GDM1 (cell line): ENCODE results near the gene EPB41L5.
A peak's percentile ranks its signal among the peaks of the same experiment; 100 is the strongest.
"Not testable (repeated sequence)": the region's sequence is repeated elsewhere in the genome, so short reads cannot be mapped to it uniquely, and the experiment has no call there.

Experiments used
- DNase-seq: peaks from one replicate; lab custom pipeline; 2025; lab: John Stamatoyannopoulos, UW

EPB41L5 gene

DNA sequence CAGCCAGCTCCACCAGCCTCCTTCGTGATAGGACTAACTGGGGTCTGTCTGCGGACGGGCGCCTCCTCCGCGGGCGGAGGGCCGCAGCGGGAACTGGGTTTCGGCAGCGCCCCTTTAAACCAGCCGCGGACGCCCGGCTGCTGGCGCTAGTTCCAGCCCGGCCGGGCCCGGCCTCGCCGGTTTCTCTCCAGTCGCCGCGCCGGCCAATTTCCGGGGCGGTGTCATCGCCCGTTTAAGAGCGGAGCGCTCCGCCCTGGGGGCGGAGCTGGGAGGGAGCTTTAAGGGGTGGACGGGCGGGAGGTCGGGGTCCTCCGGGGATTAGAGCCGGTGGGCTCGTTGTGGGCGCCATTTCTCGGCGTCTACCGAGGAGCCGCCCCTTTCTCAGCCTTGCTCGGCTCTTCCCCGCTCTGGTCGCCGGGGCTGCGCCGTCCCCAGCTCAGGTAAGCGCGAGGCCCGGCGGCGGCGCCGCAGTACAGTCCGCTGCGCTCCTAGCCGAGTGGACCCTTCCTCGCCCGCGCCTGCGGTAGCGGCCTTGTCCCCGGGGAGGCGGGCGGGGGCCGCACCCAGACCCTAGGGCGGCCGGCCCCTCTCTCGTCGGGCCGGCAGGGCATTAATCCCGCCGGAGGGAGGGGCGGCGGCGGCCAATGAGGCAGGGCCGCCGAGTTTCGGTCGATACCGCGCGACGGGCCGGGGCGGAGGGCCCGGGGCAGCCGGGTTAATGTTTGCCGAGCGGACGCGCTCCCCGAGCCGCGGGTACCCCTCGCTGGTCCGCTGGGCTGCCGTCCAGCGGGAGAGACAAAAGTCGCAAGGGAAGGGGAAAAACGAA, at the start of gene EPB41L5:
EPB41L5 (plus strand) TSS at position 307 of the 826 bp plus-strand sequence. CDS start 6,008 bp downstream, outside the sequence.
- DNase-seq = peak; percentile 40

DNA sequence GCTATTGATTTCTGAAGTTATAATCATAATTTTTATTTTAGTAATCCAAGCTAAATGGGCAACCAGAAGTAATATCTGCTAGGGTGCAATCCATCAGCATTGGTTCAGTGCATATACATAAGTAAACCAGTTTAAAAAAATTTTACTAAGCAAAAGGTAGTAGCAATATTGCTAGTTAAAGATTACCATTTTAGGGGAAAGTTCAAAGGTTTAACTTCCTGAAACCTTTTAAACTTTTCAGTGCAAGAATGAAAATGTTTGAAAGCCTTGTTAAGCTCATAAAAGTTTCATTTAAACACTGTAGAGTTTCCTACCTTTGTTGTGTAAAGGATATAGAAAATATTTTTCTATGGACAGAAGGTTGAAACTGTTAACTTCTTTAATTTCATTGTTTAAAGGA, 31.0 kb upstream of the EPB41L5 start:
- no peak for DNase-seq

- no peak for DNase-seq
These were observed 30.4 kb upstream of the EPB41L5 start for GRCh38 chr2:119982506-119982905.

GRCh38 chr2:119983108-119983507, 29.8 kb upstream of the EPB41L5 start:
- no peak for DNase-seq

DNA sequence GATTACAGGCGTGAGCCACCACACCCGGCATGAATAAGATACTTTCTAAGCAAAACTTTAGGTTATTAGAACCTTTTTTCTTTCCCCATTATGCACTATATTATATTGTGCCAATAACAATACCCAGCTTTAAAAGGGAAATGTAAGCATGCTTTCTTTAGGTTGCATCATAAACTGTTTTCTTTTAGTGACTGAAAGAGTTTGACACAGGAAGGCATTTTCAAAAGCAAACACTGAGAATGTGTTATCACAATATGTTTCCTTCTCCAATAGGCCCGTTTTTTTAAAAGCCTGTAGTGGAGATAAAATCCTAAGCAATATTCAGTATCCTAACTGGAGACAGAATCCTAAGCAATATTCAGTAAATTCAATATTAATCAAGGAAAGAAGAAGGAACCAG, 16.7 kb upstream of the EPB41L5 start:
- DNase-seq = no peak

GRCh38 chr2:119996896-119997891, 15.7 kb upstream of the EPB41L5 start:
- not testable (repeated sequence) for DNase-seq

GRCh38 chr2:120001471-120001870, 11.4 kb upstream of the EPB41L5 start:
- no peak for DNase-seq

- no peak for DNase-seq
These were observed 8.6 kb upstream of the EPB41L5 start for GRCh38 chr2:120004254-120004653.

DNA sequence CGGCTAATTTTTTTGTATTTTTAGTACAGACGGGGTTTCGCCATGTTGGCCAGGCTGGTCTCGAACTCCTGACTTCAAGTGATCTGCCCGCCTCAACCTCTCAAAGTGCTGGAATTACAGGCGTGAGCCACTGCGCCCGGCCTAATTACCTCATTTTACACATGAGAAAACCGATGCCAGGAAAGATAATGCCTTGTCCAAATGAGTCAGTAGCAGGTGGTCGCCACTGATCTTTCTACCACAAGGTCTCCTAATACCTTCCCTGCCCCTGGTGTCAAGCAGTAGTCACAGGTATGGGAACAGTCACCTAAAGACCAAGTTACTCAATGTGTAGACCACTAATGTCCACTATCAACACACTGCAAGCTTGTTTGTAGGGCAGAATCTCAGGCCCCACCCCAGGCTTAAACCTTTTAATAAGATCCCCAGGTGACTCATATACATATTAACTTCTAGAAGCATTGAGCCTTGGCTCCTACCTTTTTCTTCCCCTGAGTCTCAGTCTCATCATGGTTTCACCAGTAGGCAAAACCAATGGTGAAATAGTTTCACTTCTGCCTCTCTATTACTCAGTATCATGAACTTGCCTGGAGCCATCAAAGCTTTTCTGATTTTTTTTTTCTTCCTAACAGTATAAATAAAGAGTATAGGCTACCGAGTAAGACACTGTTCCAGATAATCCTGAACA, 6.9 kb upstream of the EPB41L5 start:
- no peak for DNase-seq

GRCh38 chr2:120007851-120008250, 5.0 kb upstream of the EPB41L5 start:
- DNase-seq = no peak

DNA sequence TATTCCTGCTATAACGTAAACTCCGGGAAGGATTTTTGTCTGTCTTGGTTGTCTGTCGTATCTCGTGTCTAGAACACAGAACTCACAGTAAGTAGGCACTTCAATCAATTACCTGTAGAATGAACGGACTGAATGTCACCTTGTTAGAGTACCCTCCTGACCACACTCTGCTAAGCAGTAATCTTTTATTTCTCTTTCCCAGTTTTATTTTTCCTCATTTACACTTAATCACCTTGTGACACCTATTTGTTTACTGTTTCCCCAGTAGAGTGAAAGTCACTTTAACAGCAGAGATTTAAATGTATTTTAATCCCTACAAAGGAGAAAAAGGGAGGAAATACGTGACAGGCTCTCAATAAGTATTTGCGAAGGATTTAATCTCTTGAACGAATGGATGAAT, 514 bp upstream of the EPB41L5 start:
- DNase-seq = no peak

- DNase-seq = no peak
These were observed 833 bp downstream of the EPB41L5 start for GRCh38 chr2:120013597-120014223.

DNA sequence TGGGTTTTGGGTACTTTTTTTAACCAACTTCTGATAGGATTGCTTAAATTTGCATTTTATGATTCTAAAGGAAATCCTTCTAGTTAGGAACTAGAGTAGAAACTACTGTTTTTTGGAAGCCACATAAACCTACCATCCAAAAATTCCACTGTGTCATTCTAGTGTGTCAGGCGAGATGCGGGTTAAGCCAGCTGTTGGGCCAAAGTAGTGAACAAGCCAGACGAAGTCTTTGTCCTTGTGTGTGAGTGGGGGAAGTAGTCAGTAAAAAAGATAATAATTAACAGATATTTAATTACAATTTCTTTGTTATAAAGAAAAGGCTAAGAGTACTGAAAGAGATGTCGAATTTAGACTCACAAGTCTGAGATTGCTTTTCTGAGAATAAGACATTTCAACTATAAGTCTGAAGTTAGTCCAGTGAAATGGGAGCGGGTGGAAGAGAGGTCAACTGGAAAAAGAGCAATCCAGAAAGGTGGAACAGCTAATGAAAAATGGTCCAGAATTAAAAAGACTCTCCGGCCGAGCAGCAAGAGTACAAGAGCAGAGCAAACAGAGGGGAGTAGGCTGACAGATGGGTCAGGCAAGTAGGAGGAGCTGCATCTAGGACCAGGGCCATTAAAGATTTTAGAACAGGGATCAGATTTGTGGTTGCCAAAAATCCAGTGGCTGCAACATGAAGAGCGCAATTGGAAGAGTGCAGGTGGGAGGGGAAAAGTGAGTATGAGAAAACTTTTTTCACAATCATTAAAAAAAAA, 1.5 kb downstream of the EPB41L5 start:
- no peak for DNase-seq

- no peak for DNase-seq
These were observed 3.9 kb downstream of the EPB41L5 start for GRCh38 chr2:120016800-120017199.

DNA sequence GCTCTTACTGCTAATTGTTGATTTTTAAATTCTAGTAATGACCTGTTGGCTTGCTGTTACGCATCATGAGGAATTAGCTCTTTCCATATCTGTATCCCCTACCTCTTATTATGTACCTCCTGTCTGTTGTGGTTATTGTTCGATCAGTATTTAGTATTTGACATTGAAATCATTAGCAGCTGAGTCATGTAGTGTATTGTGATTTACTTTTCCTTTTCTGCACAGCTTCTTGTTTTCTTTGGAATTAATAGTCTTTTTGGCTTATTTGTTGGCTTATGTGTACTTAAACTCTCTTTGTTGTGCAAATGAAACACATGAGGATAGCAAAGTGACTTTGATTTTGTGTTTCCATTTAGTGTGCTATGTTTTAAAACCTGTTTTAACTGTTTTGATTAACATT, 4.3 kb downstream of the EPB41L5 start:
- DNase-seq = no peak

DNA sequence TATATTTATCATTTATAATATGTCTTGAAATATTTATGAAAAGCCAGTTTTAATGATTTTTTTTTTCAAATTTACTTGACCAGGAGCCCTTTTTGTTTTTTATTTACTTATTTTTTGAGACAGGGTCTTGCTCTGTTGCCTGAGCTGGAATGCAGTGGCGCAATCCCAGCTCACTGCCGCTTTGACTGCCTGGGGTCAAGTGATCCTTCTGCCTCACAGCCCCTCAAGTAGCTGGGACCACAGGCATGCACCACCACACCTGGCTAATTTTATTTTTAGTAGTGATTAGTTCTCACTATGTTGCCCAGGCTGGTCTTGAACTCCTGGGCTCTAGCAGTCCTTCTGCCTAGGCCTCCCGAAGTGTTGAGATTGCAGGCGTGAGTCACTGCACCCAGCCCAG, 5.7 kb downstream of the EPB41L5 start:
- DNase-seq = no peak

- DNase-seq = no peak
These were observed 7.7 kb downstream of the EPB41L5 start for GRCh38 chr2:120020554-120020953.

GRCh38 chr2:120022505-120022904, 9.6 kb downstream of the EPB41L5 start:
- DNase-seq = not testable (repeated sequence)

GRCh38 chr2:120026890-120027289, 14.0 kb downstream of the EPB41L5 start:
- DNase-seq = no peak

DNA sequence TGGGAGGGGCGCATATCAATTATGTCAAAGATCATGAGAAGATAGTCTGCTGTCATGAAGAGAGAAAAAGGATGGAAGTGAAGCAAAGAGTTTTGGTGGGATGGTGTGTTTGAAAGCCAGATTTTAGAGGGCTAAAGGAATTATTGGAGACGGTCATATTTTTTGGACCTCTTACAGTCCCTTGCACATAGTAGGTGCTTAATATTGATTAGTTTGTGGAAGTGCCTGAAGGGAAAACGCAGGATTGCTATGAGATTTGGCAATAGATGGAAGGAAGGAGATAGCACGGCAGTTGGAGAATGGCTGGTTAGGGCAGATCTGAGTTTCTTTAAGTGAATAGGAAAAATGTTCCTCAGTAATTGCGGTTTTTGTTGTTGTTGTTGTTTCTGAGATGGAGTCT, 15.9 kb downstream of the EPB41L5 start:
- DNase-seq = no peak
